Lower leg skin (tissue), 3 donors: ENCODE data around the gene THSD4.

Source experiments
- POLR2A ChIP-seq, 2 donors: fragments of 450-650 bp; IDR thresholded peaks; one replicate each; pipeline ENCODE4 v1.6.1; 2016 to 2017; ENCODE audit warnings: antibody characterized with exemption in 2 of 2, mild to moderate bottlenecking in 1 of 2, moderate library complexity in 1 of 2
- TF ChIP-seq, protein P1 (sequence below), 3 donors: fragments of 450-650 bp; IDR thresholded peaks; one replicate each; pipeline ENCODE4 v1.5.1; 2016; ENCODE audit warnings: antibody characterized with exemption in 3 of 3, mild to moderate bottlenecking in 3 of 3, moderate library complexity in 2 of 3

GRCh38 chr15:71526060-71526820 lies 411.0 kb downstream of the THSD4 start:
- TF ChIP-seq, protein P1, sequence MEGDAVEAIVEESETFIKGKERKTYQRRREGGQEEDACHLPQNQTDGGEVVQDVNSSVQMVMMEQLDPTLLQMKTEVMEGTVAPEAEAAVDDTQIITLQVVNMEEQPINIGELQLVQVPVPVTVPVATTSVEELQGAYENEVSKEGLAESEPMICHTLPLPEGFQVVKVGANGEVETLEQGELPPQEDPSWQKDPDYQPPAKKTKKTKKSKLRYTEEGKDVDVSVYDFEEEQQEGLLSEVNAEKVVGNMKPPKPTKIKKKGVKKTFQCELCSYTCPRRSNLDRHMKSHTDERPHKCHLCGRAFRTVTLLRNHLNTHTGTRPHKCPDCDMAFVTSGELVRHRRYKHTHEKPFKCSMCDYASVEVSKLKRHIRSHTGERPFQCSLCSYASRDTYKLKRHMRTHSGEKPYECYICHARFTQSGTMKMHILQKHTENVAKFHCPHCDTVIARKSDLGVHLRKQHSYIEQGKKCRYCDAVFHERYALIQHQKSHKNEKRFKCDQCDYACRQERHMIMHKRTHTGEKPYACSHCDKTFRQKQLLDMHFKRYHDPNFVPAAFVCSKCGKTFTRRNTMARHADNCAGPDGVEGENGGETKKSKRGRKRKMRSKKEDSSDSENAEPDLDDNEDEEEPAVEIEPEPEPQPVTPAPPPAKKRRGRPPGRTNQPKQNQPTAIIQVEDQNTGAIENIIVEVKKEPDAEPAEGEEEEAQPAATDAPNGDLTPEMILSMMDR (IDR thresholded peaks at IDR 0.05): no peak
- no peak for TF ChIP-seq POLR2A (IDR thresholded peaks at IDR 0.05)
